GM19099 (cell line): ENCODE data around the gene SSU72.

Experiments
- POLR2A ChIP-seq: IDR thresholded peaks from 3 replicates; pipeline ENCODE4 v1.6.1; 2011; ENCODE audit warnings: low read depth; ENCODE audit not compliant: insufficient read length; ENCODE audit errors: extremely low read depth

SSU72 gene

GRCh38 chr1:1591452-1591851, 16.8 kb upstream of the SSU72 start:
- TF ChIP-seq POLR2A: no peak

- no peak for TF ChIP-seq POLR2A
These were observed 8.8 kb upstream of the SSU72 start for GRCh38 chr1:1583347-1584010.

- TF ChIP-seq POLR2A: no peak
These were observed 8.1 kb upstream of the SSU72 start for GRCh38 chr1:1582585-1583346.

GRCh38 chr1:1578371-1578940, 3.8 kb upstream of the SSU72 start:
- no peak for TF ChIP-seq POLR2A

GRCh38 chr1:1577367-1578011, 2.8 kb upstream of the SSU72 start:
- no peak for TF ChIP-seq POLR2A

GRCh38 chr1:1573843-1574720, 581 bp downstream of the SSU72 start:
- TF ChIP-seq POLR2A: no peak

- no peak for TF ChIP-seq POLR2A
These were observed 5.3 kb downstream of the SSU72 start for GRCh38 chr1:1569341-1569740.

- no peak for TF ChIP-seq POLR2A
These were observed 6.8 kb downstream of the SSU72 start for GRCh38 chr1:1567891-1568291.

- no peak for TF ChIP-seq POLR2A
These were observed 7.3 kb downstream of the SSU72 start for GRCh38 chr1:1567152-1567875.

GRCh38 chr1:1565340-1565739, 9.3 kb downstream of the SSU72 start:
- no peak for TF ChIP-seq POLR2A

- TF ChIP-seq POLR2A: no peak
These were observed 10.4 kb downstream of the SSU72 start for GRCh38 chr1:1564268-1564667.

- TF ChIP-seq POLR2A: no peak
These were observed 11.0 kb downstream of the SSU72 start for GRCh38 chr1:1563688-1564087.

GRCh38 chr1:1562556-1563195, 12.0 kb downstream of the SSU72 start:
- no peak for TF ChIP-seq POLR2A
